Fibroblast of the aortic adventitia (primary cell): ENCODE results near the gene IQSEC1. TPM values are rescaled to one million over a fixed set of nuclear protein-coding genes. Genes with fewer than 3 reads are reported as not detected.

ENCODE experiments used
- DNase-seq: peaks from one replicate; pipeline ENCODE4 v3.0.0-alpha.2; 2010; ENCODE audit warnings: low read depth
- H3K4me3 ChIP-seq: 2 replicates; pipeline ENCODE4 v1.5.1; 2011; ENCODE audit warnings: low read depth, mild to moderate bottlenecking, control low read depth, low read length, moderate library complexity
- CTCF ChIP-seq: IDR thresholded peaks from 2 replicates; pipeline ENCODE4 v1.5.1; 2011; ENCODE audit warnings: mild to moderate bottlenecking, low read length, control low read depth, inconsistent platforms; ENCODE audit not compliant: insufficient read depth
- total RNA-seq: library from RNA; depleted of rRNA; stranded (reverse); fragments of >200 nt; gene quantifications from 2 replicates; pipeline ENCODE4 v1.2.3, GENCODE V29; 2012; ENCODE audit warnings: low replicate concordance

Gene IQSEC1
- total RNA-seq, 1 donor = 15.9 TPM

DNA sequence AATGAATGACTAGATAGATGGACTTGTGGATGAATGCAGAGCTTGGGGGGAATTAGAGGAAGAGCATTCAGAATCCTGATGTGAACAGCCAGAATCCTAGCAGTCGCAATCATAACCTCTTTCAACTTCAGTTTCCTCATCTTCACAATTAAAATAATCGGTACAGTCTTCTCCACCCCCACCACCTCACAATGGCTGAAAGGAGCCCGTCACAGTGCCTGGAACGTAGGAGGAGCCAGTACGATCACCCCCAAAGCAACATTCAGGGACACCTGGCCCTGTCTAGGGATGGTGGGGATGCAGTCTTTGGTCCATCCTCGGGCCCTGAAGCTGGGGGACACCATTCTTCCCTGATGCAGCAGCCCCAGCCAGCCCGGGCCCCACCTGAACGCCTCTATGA, 151.5 kb downstream of the IQSEC1 start:
- TF ChIP-seq CTCF = no peak
- no peak overlapping the region for H3K4me3 ChIP-seq
- DNase-seq = no peak

GRCh38 chr3:12920967-12921366, 152.3 kb downstream of the IQSEC1 start:
- no peak overlapping the region for H3K4me3 ChIP-seq
- no peak for DNase-seq
- no peak for TF ChIP-seq CTCF

- no peak for TF ChIP-seq CTCF
- no peak overlapping the region for H3K4me3 ChIP-seq
- no peak for DNase-seq
These were observed 154.0 kb downstream of the IQSEC1 start for GRCh38 chr3:12919205-12919604.

- no peak overlapping the region for H3K4me3 ChIP-seq
- no peak for TF ChIP-seq CTCF
- DNase-seq = no peak
These were observed 155.0 kb downstream of the IQSEC1 start for GRCh38 chr3:12918231-12918630.

DNA sequence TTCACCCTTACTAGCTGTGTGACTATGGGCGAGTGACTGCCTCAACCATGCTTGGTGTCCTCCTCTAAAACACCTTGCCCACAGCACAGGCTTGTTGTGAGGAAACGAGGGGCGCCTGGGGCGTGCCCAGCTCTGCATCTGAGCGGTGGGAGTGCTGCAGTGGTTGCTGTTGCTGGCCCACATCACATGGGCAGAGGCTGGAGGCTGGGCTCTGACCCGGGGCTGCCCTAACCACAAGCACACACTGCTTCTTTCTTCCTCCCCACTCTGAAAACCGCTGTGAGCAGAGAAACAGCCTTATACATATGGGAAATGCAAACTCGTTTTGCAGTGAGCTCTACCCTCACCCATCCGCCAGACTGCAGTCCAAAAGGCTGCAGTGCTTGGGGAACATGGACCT, 157.1 kb downstream of the IQSEC1 start:
- no peak overlapping the region for H3K4me3 ChIP-seq
- TF ChIP-seq CTCF = no peak
- DNase-seq = no peak

- H3K4me3 ChIP-seq = no peak overlapping the region
- TF ChIP-seq CTCF = no peak
- no peak for DNase-seq
These were observed 159.1 kb downstream of the IQSEC1 start for GRCh38 chr3:12914088-12914487.

- TF ChIP-seq CTCF = no peak
- no peak overlapping the region for H3K4me3 ChIP-seq
- no peak for DNase-seq
These were observed 161.3 kb downstream of the IQSEC1 start for GRCh38 chr3:12911881-12912415.
